Ramos (cell line): ENCODE measurements around the gene MID1.
"Not testable (repeated sequence)": the region's sequence is repeated elsewhere in the genome, so short reads cannot be mapped to it uniquely, and the experiment has no call there.

ENCODE experiments used
- in situ Hi-C: fragments of 300-500 bp; cut with MboI; formaldehyde crosslinking; loops from one replicate; pipeline ENCODE4 v1.14.3; 2022; ENCODE audit warnings: low sequenced_read_pairs; ENCODE audit not compliant: unreplicated experiment

MID1 gene

DNA sequence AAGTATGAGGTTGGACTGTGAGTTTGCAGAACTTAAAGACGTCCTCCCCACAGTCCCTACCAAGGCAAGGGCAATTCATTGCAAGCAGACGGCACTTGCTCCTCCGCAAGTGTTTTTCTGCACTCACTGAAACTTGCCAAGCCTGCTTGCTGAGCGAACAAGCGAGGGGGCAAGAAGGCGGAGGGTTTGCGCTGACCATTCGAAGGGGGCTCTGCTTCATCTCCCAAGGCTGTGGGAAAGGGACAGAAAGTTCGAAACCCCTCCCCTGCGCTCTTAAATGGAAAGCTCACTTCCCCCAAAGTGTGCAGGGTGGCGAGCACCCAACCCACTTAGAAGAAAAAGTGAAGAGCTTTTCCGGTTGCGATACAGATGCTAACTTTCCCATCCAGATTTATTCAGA lies 1.4 kb downstream of the MID1 start:
- in situ Hi-C loops: loop anchor here (25.0 kb wide), 2 partner anchors 432 to 632 kb away; no protein-coding TSS in a partner anchor

DNA sequence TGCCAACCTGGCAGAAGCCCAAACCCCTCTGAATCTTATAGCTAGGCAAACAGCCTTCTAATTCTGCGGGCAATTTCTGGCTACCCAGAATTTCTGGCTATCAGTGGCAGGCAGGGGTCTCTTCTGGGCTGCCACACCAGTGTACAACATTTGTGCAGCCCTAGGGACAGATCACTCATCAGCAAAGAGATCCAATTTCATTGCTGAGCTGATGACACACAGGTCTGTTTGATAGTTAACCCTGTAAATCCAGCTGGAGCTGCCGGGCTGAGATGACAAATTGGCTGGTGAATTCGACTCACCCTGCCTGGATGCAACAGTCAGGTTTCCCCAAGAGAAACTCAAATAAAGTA lies 2.4 kb downstream of the MID1 start:
- in situ Hi-C loops: loop anchor here (25.0 kb wide), 2 partner anchors 431 to 631 kb away; no protein-coding TSS in a partner anchor

DNA sequence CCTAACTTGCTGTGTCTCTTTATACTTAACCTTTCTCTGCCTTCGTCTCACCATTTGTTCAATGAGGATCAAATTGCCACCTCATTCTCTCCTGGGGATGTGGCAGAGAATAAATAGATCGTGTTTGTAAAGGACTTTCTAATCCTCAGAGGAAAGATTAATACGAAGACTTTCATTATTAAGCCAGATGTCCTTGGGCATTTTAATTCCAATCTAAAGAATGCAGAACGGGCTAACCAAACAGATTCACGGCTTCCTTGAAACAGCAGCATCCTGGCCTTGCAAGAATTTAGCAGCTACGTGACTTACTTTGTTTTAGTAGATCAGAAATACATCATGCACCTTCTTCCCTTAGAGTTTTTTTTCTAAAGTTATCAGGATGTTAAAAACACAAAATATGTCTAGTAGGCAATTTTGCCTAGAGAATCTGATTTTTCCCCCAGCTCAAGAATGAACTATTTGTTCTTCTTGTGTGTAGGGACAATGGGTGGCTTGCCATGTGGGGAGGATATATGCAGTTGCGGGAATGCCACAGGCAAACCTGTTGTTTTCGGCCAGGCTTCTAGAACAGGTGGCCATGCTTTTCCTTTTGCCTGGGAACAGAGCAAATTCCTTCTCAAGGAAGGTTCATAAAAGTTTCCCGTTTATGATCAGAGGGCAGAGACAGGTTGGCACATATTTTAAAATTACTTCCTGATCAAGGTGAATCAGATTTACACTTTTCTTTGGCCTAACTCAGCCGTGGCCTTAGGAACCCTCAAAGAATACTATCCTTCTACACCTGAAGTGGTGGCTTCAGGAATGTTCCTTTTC lies 3.0 kb downstream of the MID1 start:
- in situ Hi-C loops: loop anchor here (25.0 kb wide), 2 partner anchors 430 to 630 kb away; no protein-coding TSS in a partner anchor

DNA sequence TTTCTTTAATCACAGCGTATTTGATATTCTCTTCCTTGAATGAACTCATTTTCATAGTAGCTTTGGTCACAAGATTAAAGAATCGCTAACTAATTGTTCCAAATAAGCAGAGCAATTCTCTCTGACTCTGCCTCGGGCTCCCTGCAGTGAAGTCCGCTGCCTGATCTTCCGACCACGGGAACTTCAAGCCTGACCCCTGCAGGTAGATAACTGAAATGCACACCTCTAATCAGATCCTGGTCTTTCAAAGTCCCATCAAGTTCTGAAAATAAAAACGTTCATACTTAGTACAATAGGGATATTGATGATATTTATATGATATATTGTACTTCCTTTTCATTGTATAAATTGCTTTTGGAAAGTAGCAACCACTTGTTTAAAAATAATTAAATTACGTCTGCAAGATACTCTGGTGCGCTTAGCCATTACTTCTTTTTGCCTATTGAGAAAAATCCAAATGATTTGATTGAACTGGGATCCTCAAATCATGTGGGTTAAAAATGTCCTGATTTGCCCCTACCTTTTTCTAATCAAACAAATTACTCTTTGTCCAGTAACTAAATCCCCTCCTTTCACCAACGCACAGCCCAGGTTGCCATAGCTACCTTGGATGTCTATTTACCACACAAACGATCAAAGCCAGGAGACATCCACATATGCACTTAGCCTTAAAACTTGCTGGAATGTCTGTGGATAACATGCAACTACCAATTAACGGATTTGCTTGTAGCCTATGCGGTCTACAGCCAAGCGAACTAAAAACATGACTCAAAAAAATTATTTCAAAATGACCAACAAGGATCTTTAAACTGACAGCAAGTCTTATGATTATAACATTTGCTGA lies 4.2 kb downstream of the MID1 start:
- in situ Hi-C loops: loop anchor here (25.0 kb wide), 2 partner anchors 429 to 629 kb away; no protein-coding TSS in a partner anchor

DNA sequence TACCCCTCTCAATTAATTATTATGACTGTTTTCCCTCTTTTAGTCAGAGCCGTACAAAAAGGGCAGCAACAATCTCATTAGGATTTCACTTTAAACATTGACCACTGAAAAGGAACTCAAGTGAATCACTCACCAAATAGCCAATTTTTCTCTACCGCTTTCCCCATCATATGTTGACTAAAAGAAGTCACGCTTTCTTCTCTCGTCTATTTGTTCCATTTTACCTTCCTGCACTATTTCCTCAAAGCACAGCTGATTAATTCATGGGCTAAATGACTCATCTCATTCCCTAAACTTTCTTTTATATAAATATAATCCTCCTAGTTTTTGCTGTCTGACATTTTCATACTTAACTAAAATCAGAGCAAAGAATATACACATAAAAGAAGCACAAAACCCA lies 8.2 kb downstream of the MID1 start:
- in situ Hi-C loops: loop anchor here (25.0 kb wide), 2 partner anchors 425 to 625 kb away; no protein-coding TSS in a partner anchor

DNA sequence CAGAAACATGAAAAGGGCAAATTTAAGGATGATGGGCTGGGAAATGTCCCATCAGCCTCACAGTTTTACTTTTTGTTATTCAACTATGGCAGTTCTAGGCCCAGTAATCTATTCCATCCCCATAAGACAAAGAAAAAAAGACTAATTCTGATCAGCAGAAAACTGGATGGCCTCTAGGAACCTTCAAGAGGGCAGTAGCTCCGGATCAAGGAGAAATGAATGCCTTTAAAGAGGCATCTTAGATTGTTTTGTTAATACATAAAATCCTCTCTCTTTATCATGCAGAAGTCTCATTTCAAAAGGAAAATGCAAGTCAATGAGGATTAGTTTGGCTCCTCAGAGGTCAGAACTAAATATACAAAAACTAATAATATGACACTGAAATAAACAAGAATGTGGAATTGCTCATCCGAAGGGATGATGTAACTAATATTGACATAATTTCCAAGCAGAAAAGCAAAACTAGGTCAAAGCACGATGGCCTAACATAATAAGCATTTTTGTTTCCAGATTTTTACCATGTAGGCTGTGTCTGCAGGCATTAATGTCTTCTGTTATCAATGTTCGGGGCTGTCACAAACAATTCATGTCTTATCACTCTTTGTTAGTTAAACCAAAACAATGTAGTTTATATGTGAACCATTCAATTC lies 8.8 kb downstream of the MID1 start:
- in situ Hi-C loops: loop anchor here (25.0 kb wide), 2 partner anchors 424 to 624 kb away; no protein-coding TSS in a partner anchor

DNA sequence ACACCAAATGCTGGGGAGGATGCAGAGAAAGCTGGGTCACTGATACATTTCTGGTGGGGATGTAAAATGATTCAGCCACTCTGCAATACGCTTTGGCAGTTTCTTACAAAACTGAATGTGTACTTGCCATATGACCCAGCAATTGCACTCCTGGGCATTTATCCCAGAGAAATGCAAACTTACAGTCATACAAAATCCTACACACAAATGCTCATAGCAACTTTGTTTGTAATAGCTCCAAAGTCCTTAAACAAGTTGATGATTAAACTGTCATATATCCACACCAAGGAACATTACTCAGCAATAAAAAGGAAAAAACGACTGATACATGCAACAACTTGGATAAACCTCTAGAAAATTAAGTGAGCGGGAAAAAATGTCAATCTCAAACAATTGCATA lies 12.3 kb downstream of the MID1 start:
- in situ Hi-C loops: loop anchor here (25.0 kb wide), 2 partner anchors 421 to 621 kb away; no protein-coding TSS in a partner anchor

DNA sequence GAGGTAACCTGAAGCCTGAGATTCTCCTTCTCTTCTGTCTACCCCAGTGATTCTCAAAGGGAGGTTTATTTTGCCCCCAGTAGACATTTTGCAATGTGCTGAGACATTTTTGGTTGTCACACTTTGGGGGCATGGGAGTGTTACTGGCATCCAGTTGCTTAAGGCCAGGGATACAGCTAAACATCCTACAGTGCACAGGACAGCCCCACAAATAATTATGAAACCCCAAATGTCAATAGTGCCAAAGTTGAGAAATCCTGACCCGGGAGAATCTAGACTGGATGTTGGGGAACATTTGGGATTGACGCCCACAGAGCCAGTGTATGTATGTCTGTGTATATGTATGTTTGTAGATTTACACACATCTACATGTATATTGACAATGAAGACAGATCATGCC lies 13.2 kb downstream of the MID1 start:
- in situ Hi-C loops: loop anchor here (25.0 kb wide), 2 partner anchors 420 to 620 kb away; no protein-coding TSS in a partner anchor

DNA sequence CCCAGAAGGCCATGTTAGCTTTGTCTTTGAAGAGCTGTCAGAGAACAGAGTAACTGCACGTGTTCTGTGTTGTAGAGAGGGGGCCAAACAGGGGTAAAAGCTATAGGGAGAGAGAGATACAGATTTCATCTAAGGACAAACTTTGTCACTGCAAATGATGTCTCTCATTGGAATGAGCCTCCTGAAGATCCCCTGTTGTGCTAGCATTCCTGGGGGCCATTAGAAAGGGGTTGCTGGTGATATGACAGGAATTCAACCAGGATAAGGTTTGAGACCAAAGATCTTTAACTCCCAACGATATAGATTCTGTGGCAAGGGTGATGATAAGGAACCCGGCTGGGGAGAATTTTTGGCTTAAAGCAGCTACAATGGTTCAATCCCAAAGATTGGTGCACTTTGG lies 16.8 kb downstream of the MID1 start:
- in situ Hi-C loops: loop anchor here (25.0 kb wide), 2 partner anchors 416 to 616 kb away; no protein-coding TSS in a partner anchor

DNA sequence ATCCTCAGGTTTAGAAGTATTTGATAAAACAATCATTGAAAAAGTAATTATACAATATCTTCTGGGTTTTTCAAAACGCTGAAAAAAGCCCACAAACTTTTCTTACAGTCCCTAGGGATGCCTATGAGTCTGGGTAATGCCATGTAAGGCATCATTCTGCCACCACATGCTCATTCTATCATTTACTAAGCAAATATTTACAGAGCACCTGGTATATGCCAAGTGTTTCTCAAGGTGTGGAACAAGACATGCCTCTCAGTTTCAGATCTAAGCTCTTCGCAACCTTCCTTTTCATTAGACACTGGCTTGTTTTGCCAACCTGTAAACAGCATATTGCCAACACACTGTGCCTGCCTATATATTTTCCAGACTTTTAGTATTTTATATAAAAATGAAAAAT lies 17.7 kb downstream of the MID1 start:
- in situ Hi-C loops: loop anchor here (25.0 kb wide), 2 partner anchors 415 to 615 kb away; no protein-coding TSS in a partner anchor

DNA sequence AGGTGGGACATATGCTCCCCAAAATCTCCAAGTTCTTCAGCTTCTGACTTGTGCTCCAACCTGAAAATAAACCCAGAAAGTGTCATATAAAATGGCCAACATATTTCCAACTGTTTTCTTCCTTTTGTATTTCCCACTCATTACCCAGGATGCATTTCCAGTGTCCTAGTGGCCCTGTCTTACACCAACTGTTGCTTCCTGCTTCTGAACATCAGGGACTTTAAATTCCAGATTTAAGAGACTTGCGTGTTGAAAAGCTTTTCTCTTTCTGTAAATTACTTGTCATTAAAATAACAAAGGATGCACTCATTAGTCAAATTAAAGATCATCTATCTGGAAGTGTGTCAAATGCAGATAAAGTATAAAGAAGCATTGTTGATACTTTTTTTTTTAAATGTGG lies 19.9 kb downstream of the MID1 start:
- in situ Hi-C loops: loop anchor here (25.0 kb wide), 2 partner anchors 413 to 613 kb away; no protein-coding TSS in a partner anchor

DNA sequence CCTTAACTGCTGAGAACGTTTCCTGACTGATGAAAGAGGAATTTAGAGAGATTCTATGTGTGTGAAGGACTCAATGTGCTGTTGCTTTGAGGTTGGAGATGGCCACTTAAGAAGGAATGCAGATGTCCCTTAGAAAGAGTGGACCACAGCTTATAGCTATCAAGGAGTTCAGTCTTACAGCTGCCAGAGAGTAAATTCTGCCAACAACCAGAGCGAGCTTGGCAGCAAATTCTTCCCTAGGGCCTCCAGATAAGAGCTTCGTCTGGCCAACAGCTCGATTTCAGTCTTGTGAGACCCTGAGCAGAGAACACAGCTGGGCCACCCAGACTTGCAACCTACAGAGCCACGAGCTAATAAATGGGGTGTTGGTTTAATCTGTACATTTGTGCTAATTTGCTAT lies 21.8 kb downstream of the MID1 start:
- in situ Hi-C loops: no loop called here

DNA sequence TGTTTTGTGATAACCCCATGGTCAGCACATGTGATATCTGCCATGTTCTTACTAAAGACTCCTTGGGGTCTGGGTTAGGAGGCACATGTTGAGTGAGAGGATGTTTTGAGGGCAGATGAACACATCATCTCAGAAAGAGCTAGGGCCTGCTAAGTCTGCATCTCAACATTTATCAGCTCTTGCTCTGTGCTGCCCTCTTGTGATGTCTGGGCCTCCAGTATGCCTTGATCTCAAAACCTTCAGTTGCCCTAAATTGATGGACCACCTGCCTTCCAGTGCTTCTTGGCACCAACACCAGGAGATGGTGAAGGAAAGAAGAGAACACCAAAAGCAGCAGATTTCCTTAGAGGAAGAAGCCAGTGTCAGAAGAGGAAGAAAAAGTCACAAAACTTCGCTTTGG lies 22.5 kb downstream of the MID1 start:
- in situ Hi-C loops: no loop called here

DNA sequence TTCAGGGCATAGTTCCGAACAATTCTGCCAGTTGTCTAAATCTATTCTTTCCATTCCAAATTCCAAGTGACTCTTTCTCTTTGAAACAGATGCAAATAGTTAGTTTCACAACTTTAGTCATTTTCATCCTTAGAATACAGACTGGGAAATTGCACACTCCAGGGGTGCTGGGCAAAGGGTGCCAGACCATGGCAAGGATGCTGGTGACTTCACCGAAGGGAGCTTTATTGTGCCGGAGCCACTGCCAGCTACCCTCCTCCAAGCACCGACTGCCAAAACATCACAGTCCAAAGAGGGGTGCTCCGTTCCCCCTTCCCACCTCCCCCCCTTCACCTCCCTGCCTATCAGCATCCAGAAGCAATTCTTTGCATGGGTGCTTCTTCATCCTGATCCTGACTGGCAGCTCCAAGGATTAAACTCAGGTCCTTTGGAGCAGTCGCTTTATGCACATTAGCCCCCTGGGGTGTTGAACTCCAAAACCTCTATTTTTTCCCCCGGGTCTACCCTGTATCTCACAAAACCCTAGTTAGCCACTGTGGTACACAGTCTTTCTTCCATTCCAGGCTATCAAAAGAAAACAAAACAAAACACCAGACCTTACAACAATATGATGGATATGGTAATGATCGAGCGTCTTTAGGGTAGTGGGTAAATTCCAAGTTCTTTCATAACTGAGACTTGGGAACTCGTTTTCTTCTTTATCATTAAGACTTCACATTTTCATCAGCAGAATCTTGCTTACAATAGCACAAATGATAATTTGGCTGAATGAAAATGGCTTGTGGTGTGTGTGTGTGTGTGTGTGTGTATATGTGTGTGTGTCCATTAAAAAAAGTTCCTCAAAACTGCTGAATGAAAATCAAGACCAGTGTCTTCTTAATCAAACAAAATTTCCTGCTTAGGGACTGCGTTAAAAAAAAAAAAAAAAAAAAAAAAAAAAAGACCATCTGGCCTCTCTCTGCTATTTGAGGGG lies 28.7 kb downstream of the MID1 start:
- in situ Hi-C loops: no loop called here

DNA sequence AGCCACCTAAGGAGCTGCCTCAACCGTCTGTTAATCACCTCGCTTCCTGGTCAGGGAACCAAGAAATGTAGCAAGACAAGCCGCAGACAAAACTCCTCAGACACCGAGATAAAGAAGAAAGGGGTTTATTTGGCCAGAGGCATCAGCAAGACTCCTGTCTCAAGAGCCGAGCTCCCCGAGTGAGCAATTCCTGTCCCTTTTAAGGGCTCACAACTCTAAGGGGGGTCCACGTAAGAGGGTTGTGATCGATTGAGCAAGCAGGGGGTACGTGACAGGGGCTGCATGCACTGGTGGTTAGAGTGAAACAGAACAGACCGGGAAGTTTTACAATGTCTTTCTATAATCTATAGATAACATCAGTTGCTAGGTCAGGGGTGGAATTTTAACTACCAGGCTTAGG lies 30.6 kb downstream of the MID1 start:
- in situ Hi-C loops: not testable (repeated sequence)

DNA sequence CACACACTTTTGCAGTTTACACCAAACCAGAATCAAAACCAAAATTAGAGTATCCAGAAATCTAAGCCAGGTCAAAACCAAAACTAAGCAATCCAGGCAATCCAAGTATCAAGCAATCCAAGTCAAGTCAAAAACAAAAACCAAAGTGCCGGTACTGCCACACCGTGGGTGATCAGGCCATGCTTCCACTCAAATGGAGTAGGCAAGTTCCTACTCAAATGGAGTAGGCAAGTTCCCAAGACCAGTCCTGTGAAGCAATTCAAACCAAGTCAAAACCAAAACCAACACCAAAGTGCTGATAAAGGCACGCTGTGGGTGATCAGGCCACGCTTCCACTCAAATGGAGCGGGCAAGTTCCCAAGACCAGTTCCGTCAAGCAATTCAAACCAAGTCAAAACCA lies 31.3 kb downstream of the MID1 start:
- in situ Hi-C loops: no loop called here

DNA sequence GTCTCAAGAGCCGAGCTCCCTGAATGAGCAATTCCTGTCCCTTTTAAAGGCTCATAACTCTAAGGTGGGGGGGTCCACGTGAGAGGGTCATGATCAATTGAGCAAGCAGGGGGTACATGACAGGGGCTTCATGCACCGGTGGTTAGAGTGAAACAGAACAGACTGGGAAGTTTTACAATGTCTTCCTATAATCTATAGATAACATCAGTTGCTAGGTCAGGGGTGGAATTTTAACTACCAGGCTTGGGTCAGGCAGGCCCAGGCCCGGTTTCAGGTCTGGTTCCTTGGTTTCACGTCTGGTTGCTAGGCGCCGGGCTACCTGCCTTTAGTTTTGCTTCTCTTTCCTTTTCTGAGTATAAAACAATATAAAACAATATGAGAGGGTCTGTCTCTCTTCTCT lies 35.5 kb downstream of the MID1 start:
- in situ Hi-C loops: not testable (repeated sequence)

DNA sequence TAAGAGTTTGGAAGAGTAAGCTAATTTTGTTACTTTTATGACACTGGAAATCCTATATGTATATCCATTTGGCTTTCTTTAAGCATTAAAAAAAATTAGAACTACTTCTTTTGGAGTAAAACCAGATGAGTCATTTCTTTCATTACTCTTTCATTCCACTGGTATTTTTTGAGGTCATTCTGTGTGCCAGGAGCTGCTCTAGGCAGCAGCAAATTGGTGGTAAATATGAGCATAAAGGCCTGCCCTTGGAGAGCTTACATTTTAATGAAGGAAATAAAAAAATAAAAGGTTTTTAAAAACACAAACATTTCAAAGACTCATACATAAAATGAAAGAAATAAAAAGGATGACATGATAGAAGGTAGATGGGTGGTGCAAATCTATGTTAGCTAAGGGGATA lies 37.4 kb downstream of the MID1 start:
- in situ Hi-C loops: no loop called here

DNA sequence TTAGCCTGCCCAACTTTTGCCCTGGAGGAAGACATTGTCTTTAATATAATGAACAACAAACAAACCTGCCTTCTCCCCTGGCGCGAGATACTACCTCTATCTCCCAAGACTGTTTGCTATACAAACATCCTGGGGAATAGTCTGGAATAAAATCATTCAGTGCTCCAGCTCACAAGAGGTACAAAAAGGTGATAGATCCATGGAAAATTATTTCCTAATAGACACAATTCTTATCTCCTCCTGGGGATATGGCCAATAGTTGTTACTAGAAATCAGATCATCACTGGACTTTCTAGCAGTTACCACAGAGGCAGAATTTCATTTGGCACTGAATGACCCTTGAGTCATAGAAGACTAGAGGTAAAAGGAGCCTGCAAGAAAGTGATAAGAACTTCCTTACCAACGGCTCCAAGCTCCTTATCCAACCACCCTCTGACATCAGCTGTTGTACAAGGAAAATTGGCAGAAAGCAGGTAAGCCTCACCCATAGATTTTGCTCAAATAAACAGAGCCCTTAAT lies 38.1 kb downstream of the MID1 start:
- in situ Hi-C loops: no loop called here
